Heart right ventricle (tissue), 16 donors: ENCODE results near the gene PRKAG2. TPM values are rescaled to one million over a fixed set of nuclear protein-coding genes. Genes with fewer than 3 reads are reported as not detected.
"Not testable (repeated sequence)": the region's sequence is repeated elsewhere in the genome, so short reads cannot be mapped to it uniquely, and the experiment has no call there.

ENCODE experiments used
- ATAC-seq, 8 donors: fragments of 200-7000 bp; cut with Tn5 transposase; one replicate each; pipeline ENCODE4 v1.9.1; 2020; ENCODE audit warnings: mild to moderate bottlenecking in 8 of 8, moderate library complexity in 8 of 8, moderate number of reproducible peaks in 1 of 8
- DNase-seq, 2 donors: peaks; one replicate each; pipeline ENCODE4 v3.0.0-alpha.2; 2020
- H3K27ac ChIP-seq, 10 donors: fragments of 200-600 bp; sonication (generic) in 2 of 10; one replicate each; pipeline versions ENCODE4 v1.5.0 to v1.8.0; 2020 to 2022; ENCODE audit warnings: mild to moderate bottlenecking in 3 of 10
- H3K27me3 ChIP-seq, 7 donors: fragments of 200-600 bp; one replicate each; pipeline ENCODE4 v1.8.0; 2021 to 2022; ENCODE audit warnings: mild to moderate bottlenecking in 2 of 7
- H3K36me3 ChIP-seq, 9 donors: fragments of 200-600 bp; sonication (generic) in 1 of 9; one replicate each; pipeline versions ENCODE4 v1.5.0 to v1.8.0; 2020 to 2022; ENCODE audit warnings: mild to moderate bottlenecking in 2 of 9
- H3K4me1 ChIP-seq, 9 donors: fragments of 200-600 bp; sonication (generic) in 1 of 9; one replicate each; pipeline versions ENCODE4 v1.5.0 to v1.8.0; 2020 to 2022; ENCODE audit warnings: mild to moderate bottlenecking in 4 of 9
- H3K4me3 ChIP-seq, 10 donors: fragments of 200-600 bp; sonication (generic) in 2 of 10; one replicate each; pipeline versions ENCODE4 v1.5.0 to v1.8.0; 2020 to 2022; ENCODE audit warnings: mild to moderate bottlenecking in 7 of 10, moderate library complexity in 2 of 10
- H3K9me3 ChIP-seq, 11 donors: fragments of 200-600 bp in 10 of 11; sonication (generic) in 2 of 11; one replicate each; pipeline versions ENCODE4 v1.5.0 to v1.8.0; 2013 to 2022; ENCODE audit warnings: mild to moderate bottlenecking in 2 of 11, control low read depth in 1 of 11, moderate library complexity in 1 of 11
- WGBS, 2 donors: extraction: QIAGEN DNeasy Blood & Tissue Kit; methylation state at CpG; one replicate each; pipeline ENCODE4 v1.1.7; 2013; ENCODE audit warnings: inconsistent platforms in 1 of 2; 5-methylcytosine and 5-hydroxymethylcytosine counted together
- intact Hi-C, 10 donors: fragments of 100-400 bp; cut with DNase I; formaldehyde crosslinking; loops; one replicate each; pipeline versions ENCODE4 v1.11.1 to v1.14.2; 2022
- polyA plus RNA-seq, 2 donors: library from polyadenylated mRNA; stranded (reverse); fragments of 200-250 nt; gene quantifications; one replicate each; pipeline ENCODE4 v1.2.3, GENCODE V29; 2013
- total RNA-seq, 10 donors: library from RNA; stranded (reverse); fragmentation: NEBNext Ultra II Directional in 3 of 10; extraction: Animal tissue kit (Norgen Biotek cat#: 25700) in 3 of 10; gene quantifications; one replicate each; pipeline versions ENCODE4 v1.2.1 to v1.2.4, GENCODE V29; 2021 to 2023
- TF ChIP-seq, protein P1 (sequence below), 9 donors: fragments of 200-600 bp; sonication (generic) in 2 of 9; IDR thresholded peaks; one replicate each; pipeline versions ENCODE4 v1.5.0 to v1.8.0; 2021 to 2022; ENCODE audit warnings: antibody characterized with exemption in 9 of 9, mild to moderate bottlenecking in 5 of 9, moderate library complexity in 1 of 9
- donor health status: Arrhythmogenic right ventricular cardiomyopathy.
- donor health status: ischemic (EF 13 %, LVEDD 7.1; RV severe dilation, severe dysfunction).
- donor health status: healthy with polysubstance abuse.
- donor health status: DM: no; HTN: yes; CAD: no.
- donor health status: DM: no; HTN: no; CAD: no.
- donor health status: ischemic (EF 25% LVEDD 6.9; RV normal size, moderate dysfunction).
- donor health status: ischemic (EF 25% LVEDD 5.7; RV mildly dilated, moderate dysfunction).
- donor health status: healthy.
- donor health status: DM: yes; HTN: yes; CAD: no.
- donor health status: Ischemic cardiomyopathy.
- donor health status: ischemic (EF 35%, LVEDD 5.7; RV mildly dilated, moderate dysfunction).
- donor health status: nonischemic (EF 11% LVEDD 7.7; RV severe dilation, severe dysfunction).
- donor health status: DM: yes; HTN: yes; CAD: no.
- donor health status: PGD.
- donor health status: ischemic (EF 29% LVEDD 5.4; RV normal size, mild dysfunction).
- donor health status: nonischemic (EF 23%, LVEDD 6.1; RV moderate dilation, normal function).

The PRKAG2 gene
- total and polyA plus RNA-seq, 12 donors: 52.4 to 156 (median 114) TPM

DNA sequence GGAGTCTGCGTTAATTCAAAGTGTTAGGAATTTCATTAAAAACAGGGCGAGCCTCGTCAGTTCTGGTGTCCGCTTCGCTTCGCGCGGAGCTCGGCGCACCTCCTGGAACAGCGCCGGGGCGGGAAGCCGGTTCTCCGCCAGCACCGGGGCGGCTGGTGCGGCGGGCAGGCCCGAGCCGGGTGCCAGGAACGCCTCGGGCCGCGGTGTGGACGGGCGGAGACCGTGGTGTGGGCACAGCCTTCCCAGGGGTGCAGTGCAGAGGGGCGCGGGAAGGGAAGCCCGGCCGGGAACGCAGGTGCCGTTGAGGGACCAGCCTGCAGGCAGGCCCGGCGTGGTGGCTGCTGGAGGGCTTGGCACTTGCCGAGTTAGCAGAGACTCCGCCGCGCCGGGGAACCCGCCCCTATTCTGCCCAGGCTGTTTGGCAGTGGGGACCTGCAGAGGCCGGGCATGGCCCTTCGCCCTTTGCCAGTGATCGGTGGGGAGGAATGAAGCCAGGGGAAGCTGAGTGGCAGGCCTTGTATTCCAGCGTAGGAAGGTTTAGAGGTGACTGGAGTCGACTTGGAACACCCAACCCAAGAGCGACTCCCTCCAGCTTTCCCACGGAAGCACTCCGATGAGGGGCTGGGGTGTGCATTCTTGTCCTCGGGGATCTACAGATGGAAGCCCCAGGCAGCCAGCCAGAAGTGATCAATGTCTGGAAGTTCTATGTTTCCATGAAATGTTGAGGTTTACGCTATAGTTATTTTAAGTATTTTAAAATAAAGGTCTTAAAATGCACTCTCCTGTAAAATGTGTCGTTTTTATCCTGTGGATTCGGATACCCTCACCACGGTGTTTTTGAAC lies 356.3 kb downstream of the PRKAG2 start:
- no peaks in the 10 kb centered on the region for H3K27me3 ChIP-seq

DNA sequence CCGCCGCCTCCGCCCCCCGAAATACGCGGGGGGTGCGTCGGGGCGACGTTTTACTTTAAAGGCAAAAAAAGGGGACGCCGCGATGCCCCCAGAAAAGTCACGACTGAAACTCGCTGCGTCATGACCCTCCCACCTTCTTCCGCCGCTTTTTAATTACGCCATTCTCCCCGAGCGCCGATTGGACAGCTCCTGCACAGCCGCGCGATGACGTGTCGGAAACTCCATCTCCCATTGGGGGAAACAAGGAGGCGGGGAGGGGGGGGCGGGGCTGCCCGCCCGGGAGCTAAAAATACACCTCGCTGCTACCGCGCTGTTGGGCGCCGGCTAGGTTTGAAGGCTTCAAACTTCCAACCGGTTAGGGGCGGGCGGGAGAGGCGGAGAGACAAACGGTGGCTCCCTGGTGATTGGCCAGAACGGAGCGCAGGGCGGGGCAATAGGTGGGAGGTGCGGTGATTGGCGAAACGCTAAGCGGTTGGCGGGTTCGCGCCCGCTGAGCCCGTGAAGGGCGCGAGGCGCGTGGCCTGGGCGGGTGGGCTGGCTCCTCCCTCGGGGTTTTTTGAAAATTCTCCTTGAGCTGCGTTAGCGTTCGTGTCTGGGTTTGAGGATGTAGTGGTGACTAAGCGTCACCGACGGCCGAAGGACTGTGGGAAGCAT lies 357.0 kb downstream of the PRKAG2 start, which contains the start of gene RHEB:
RHEB (minus strand) TSS at position 131 of the 654 bp plus-strand sequence. CDS start 384 bp downstream, outside the sequence.
- peak within 1 kb of the TSS; percentile 69 to 84 (median 76) for H3K4me3 ChIP-seq
- peaks cover 2 to 45% (median 41%) of the 10 kb centered on the region in 9 donors for H3K4me1 ChIP-seq
- no peaks in the 10 kb centered on the region for H3K27me3 ChIP-seq
- ATAC-seq (peak; percentile 93 to 97 (median 97)), DNase-seq (peak; percentile 98 to 99)
- 0 to 1% methylated on average over 56 to 57 of the region's 66 CpGs for WGBS, 2 donors
- H3K36me3 ChIP-seq: no peaks in the 10 kb centered on the region
- TF ChIP-seq, protein P1, sequence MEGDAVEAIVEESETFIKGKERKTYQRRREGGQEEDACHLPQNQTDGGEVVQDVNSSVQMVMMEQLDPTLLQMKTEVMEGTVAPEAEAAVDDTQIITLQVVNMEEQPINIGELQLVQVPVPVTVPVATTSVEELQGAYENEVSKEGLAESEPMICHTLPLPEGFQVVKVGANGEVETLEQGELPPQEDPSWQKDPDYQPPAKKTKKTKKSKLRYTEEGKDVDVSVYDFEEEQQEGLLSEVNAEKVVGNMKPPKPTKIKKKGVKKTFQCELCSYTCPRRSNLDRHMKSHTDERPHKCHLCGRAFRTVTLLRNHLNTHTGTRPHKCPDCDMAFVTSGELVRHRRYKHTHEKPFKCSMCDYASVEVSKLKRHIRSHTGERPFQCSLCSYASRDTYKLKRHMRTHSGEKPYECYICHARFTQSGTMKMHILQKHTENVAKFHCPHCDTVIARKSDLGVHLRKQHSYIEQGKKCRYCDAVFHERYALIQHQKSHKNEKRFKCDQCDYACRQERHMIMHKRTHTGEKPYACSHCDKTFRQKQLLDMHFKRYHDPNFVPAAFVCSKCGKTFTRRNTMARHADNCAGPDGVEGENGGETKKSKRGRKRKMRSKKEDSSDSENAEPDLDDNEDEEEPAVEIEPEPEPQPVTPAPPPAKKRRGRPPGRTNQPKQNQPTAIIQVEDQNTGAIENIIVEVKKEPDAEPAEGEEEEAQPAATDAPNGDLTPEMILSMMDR (IDR thresholded peaks at IDR 0.05): peak in 1 of 9 donors; percentile 3
- no peaks in the 10 kb centered on the region for H3K9me3 ChIP-seq
- intact Hi-C loops: loop anchor here in 8 of 10 donors (2.0 to 10.0 kb wide), 5 partner anchors 43 to 107 kb away; no protein-coding TSS in a partner anchor
- H3K27ac ChIP-seq: peak within 1 kb of the TSS; percentile 87 to 99 (median 98)

More for the DNA sequence above, 356.3 kb downstream of the PRKAG2 start:
- Histone ChIP-seq H3K4me3 (peak overlapping the region; percentile 15 to 84 (median 72)), H3K9me3 (no peaks in the 10 kb centered on the region), H3K4me1 (peaks cover 2 to 40% (median 34%) of the 10 kb centered on the region in 9 donors), H3K36me3 (no peaks in the 10 kb centered on the region), H3K27ac (peak overlapping the region; percentile 20 to 99 (median 98))
- WGBS, 2 donors: 10% methylated on average over 55 of the region's 55 CpGs
- intact Hi-C loops: loop anchor here in 3 of 10 donors (2.0 to 5.0 kb wide), 2 partner anchors 60 to 107 kb away; no protein-coding TSS in a partner anchor
- DNase-seq: peak; percentile 48 to 70
- ATAC-seq: peak in 7 of 8 donors; percentile 2 to 65 (median 9)
- TF ChIP-seq, protein P1 (IDR thresholded peaks at IDR 0.05): no peak

DNA sequence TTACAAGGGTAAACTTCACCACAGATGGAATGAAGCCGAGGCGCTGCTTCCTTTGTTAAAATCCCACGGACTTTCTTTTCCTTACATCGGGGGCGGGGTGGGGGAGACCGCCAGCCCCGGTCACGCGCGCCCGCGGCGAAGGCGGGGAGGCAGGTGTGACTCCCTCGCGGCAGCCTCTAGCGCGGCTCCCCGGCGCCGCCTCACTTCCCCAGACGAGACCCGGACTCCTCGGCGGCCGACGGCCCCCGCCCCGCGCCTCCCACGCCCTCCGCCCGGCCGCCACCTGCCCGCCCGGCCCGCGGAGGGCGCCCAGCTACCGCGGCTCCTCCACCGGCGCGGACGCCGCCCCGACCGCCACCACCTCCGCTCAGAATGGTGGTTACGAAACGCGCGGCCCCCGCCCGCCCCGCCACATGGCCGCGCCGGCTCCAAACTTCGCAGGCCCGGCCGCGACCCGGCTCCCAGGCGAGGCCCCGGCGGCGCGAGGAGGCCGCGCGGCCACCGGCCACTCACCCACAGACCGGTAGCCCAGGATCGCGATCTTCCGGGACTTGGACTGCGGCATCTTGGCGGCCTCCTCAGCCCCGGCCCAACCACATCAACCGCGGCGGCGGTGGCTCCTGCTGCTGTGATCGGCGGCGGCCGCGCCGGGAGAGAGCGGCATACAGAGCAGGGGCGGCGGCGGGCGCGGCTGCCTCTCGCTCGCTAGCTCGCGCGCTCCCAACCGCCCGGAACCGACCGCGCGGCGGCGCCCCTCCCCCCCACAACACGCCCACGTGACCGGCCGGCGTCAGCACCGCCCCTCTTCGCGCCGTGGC lies 357.8 kb downstream of the PRKAG2 start:
- H3K36me3 ChIP-seq, H3K27me3 ChIP-seq, H3K9me3 ChIP-seq: not testable (repeated sequence)
- DNase-seq (peak; percentile 42 to 60), ATAC-seq (peak; percentile 77 to 90 (median 86))
- WGBS, 2 donors: 0 to 1% methylated on average over 71 to 86 of the region's 118 CpGs
- Histone ChIP-seq H3K27ac (peak overlapping the region; percentile 87 to 99 (median 98)), H3K4me1 (peaks cover 2 to 51% (median 43%) of the 10 kb centered on the region in 9 donors), H3K4me3 (peak overlapping the region; percentile 69 to 84 (median 76))
- TF ChIP-seq, protein P1 (IDR thresholded peaks at IDR 0.05): peak in 3 of 9 donors; percentile 14 to 33 (median 15)
- intact Hi-C loops: loop anchor here in 6 of 10 donors (5.0 to 10.0 kb wide), 3 partner anchors 42 to 57 kb away; no protein-coding TSS in a partner anchor
